RWPE2 (cell line): ENCODE measurements around the gene SRRM2.

Experiments
- ATAC-seq: fragments of 200-7000 bp; cut with Tn5 transposase; 3 replicates; pipeline ENCODE4 v1.9.1; 2021; ENCODE audit warnings: low read depth
- DNase-seq: peaks from one replicate; pipeline ENCODE4 v3.0.0-alpha.2; 2020; ENCODE audit warnings: low spot score
- H3K27ac ChIP-seq: fragments of 450-650 bp; 2 replicates; pipeline ENCODE4 v1.5.1; 2017; ENCODE audit warnings: mild to moderate bottlenecking; ENCODE audit not compliant: poor library complexity, severe bottlenecking
- H3K27me3 ChIP-seq: fragments of 250-450 bp; sonication (Bioruptor Pico); 2 replicates; pipeline ENCODE4 v1.5.1; 2021; ENCODE audit warnings: mild to moderate bottlenecking, moderate library complexity; ENCODE audit not compliant: insufficient read depth, poor library complexity, severe bottlenecking
- H3K36me3 ChIP-seq: fragments of 250-450 bp; sonication (Bioruptor Pico); 2 replicates; pipeline ENCODE4 v1.5.1; 2020; ENCODE audit warnings: low read depth, mild to moderate bottlenecking, moderate library complexity
- H3K4me1 ChIP-seq: fragments of 250-450 bp; sonication (Bioruptor Pico); 2 replicates; pipeline ENCODE4 v1.5.1; 2021; ENCODE audit warnings: mild to moderate bottlenecking, moderate library complexity; ENCODE audit not compliant: insufficient read depth, poor library complexity, severe bottlenecking
- H3K4me3 ChIP-seq: fragments of 250-450 bp; sonication (Bioruptor Pico); 2 replicates; pipeline ENCODE4 v1.5.1; 2021; ENCODE audit warnings: mild to moderate bottlenecking, moderate library complexity; ENCODE audit not compliant: severe bottlenecking
- H3K9me3 ChIP-seq: fragments of 250-450 bp; sonication (Bioruptor Pico); 2 replicates; pipeline ENCODE4 v1.5.1; 2021; ENCODE audit warnings: mild to moderate bottlenecking, moderate library complexity; ENCODE audit not compliant: severe bottlenecking
- CTCF ChIP-seq: fragments of 450-650 bp; IDR thresholded peaks from one replicate; pipeline ENCODE4 v1.5.1; 2017; ENCODE audit warnings: mild to moderate bottlenecking, moderate library complexity; ENCODE audit not compliant: poor library complexity, severe bottlenecking

SRRM2 gene

GRCh38 chr16:2761886-2762583, 9.6 kb downstream of the SRRM2 start:
- TF ChIP-seq CTCF: no peak
- H3K27ac ChIP-seq: no peak overlapping the region

GRCh38 chr16:2762711-2763110, 10.3 kb downstream of the SRRM2 start:
- Histone ChIP-seq H3K4me1 (peaks cover 2% of the 10 kb centered on the region), H3K27ac (no peak overlapping the region), H3K4me3 (no peak overlapping the region), H3K27me3 (no peaks in the 10 kb centered on the region), H3K9me3 (no peaks in the 10 kb centered on the region), H3K36me3 (peaks cover 100% of the 10 kb centered on the region)
- TF ChIP-seq CTCF: no peak
- ATAC-seq: no peak
- DNase-seq: no peak

More at GRCh38 chr16:2761886-2762583, 9.6 kb downstream of the SRRM2 start:
- no peaks in the 10 kb centered on the region for H3K9me3 ChIP-seq
- peaks cover 100% of the 10 kb centered on the region for H3K36me3 ChIP-seq
- no peaks in the 10 kb centered on the region for H3K4me1 ChIP-seq
- no peaks in the 10 kb centered on the region for H3K27me3 ChIP-seq
- H3K4me3 ChIP-seq: no peak overlapping the region
- DNase-seq (no peak), ATAC-seq (no peak)

- H3K9me3 ChIP-seq: no peaks in the 10 kb centered on the region
- H3K27ac ChIP-seq: no peak overlapping the region
- ATAC-seq: no peak
- H3K4me3 ChIP-seq: no peak overlapping the region
- TF ChIP-seq CTCF: no peak
- H3K36me3 ChIP-seq: peaks cover 100% of the 10 kb centered on the region
- peaks cover 7% of the 10 kb centered on the region for H3K4me1 ChIP-seq
- no peaks in the 10 kb centered on the region for H3K27me3 ChIP-seq
- DNase-seq: no peak
These were observed 10.7 kb downstream of the SRRM2 start for GRCh38 chr16:2763173-2763572.

GRCh38 chr16:2764718-2765117, 12.3 kb downstream of the SRRM2 start:
- TF ChIP-seq CTCF: no peak
- H3K27me3 ChIP-seq: no peaks in the 10 kb centered on the region
- no peak overlapping the region for H3K4me3 ChIP-seq
- H3K36me3 ChIP-seq: peaks cover 100% of the 10 kb centered on the region
- DNase-seq: no peak
- peaks cover 21% of the 10 kb centered on the region for H3K4me1 ChIP-seq
- no peaks in the 10 kb centered on the region for H3K9me3 ChIP-seq
- no peak overlapping the region for H3K27ac ChIP-seq
- no peak for ATAC-seq
